ENCODE results near the gene NBPF1.
A peak's percentile ranks its signal among the peaks of the same experiment; 100 is the strongest.
"Not testable (repeated sequence)": the region's sequence is repeated elsewhere in the genome, so short reads cannot be mapped to it uniquely, and the experiment has no call there.

The NBPF1 gene

DNA sequence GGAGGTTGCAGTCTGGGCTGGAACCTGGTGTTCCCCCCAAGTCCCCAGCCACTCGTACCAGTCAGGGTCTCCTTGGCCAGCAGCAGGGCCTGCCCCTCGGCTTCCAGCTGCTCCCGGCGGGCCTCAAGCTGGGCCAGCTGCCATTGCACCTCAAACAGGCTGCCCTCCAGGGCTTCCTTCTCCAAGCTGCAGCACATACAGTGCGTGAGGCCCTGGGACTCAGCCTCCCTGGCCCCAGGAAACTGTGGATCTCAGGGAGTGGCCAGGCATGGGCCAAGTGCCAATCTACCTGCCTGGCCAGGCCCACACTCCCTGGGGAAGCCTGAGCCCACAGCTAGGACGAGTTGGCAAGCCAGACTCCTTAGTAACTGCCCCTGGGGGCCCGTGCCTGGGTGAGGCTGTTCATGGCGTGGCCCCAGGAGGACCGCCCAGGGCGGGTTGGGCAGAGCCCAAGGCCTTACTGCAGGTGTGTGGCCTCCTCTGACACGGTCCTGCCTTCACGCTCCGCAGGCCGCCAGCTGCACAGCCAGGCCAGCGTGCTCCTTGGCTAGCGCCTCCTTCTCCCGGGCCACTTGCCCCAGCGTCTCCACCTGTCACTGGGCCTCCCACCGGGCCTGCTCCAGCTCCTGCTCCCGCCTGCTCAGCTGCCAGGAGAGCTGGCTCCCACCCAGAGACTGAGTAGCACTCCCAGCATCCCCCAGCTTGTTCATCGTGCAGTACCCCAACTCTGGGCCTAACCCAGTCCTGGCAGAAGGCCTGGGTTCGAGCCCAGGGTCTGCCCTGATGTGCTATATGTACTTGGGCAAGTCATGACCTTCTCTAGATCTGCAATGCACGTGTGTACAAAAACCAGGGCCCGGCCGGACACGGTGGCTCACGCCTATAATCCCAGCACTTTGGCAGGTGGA lies 10.7 kb upstream of the NBPF1 start:
- DNase-seq (ENCODE audit: low read depth in 4 of 4, low spot score in 1 of 4): not testable (repeated sequence)

GRCh38 chr1:16623337-16623736 lies 10.0 kb upstream of the NBPF1 start:
- not testable (repeated sequence) for DNase-seq (ENCODE audit: low read depth in 4 of 4, low spot score in 1 of 4)

DNA sequence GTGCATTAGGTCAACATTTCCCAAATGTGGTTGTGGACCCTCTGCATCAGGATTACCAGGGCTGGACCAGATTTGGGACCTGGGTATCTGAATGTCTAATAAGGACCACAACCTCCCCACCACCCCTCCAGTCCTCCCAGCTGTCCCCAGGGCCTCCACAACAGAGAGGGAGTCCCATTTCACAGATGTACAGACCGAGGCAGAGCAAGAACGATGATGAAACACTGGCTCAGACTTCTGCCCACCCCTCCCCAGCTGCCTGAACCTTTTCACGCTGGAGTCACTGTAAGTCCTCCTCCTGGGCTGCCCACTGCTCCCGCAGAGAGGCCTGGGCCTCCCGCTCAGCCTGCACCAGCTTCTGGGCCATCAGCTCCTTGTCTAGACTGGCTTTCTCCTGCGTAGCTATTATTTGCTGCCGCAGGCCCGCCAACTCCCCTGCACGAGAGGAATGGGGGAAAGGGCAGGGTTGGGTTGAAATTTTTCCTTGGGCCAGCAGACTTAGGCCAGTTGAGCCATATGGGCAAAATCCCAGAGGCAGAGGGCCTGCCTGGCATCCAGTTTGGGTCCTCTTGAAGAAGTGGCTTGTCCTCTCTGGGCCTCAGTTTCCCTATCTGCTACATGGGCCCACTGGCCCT lies 8.4 kb upstream of the NBPF1 start:
- DNase-seq (ENCODE audit: low read depth in 4 of 4, low spot score in 1 of 4): not testable (repeated sequence)

GRCh38 chr1:16621300-16621658 lies 7.9 kb upstream of the NBPF1 start:
- no peak for DNase-seq (ENCODE audit: low read depth in 4 of 4, low spot score in 1 of 4)

DNA sequence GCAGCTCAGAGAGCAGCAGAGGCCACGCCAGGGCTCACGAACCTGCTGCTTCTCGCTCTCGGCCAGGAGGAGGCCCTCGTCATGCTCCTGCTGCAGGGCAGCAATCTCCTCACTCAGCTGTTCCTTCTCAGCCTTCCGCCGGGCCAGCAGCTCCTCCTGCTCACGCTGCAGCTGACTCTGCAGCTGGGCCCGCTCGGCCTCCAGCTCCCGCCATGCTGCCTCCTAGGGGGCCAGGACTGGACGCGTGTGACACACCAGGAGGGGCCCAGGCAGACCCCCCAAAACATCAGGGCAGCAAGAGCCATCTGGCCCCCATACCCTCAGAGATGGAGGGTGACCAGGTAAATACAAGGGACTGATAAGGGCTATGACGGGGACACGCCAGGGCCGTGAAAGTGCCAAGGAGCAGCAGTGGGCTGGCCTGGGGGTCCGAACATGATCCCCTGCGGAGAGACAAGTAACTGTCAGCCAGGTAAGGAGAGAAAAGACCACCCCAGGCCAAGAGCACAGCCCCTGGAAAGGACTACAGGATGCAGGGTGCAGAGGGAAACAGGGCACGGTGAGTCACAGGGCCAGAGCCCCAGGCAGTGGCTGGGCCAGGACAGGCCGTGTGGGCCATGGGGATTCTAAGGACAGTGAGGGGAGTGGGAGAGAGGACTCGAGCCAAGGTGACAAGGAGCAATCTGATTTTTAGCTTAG lies 6.6 kb upstream of the NBPF1 start:
- DNase-seq (ENCODE audit: low read depth in 4 of 4, low spot score in 1 of 4): not testable (repeated sequence)

DNA sequence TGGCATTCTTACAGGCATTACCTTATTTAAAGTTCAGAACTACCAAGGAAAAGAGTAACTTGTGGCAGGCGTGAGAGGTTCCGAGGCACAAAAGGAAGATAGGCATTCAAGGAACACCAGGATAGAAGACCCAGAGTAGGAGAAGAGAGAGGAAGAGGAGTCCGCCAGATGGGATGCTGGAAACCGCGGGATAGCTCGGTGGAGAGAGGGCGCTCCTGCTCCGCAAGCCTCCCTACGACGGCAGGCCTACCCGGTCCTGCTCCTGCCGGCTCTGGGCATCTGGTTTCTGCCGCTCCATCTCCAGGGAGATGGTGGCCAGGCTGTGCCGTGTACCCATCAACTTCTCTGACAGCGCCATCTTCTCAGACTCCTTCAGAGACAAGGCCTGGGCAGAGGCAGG lies 5.4 kb upstream of the NBPF1 start:
- DNase-seq (ENCODE audit: low read depth in 4 of 4, low spot score in 1 of 4): no peak

GRCh38 chr1:16617778-16618580 lies 4.6 kb upstream of the NBPF1 start:
- DNase-seq (ENCODE audit: low read depth in 4 of 4, low spot score in 1 of 4): no peak

DNA sequence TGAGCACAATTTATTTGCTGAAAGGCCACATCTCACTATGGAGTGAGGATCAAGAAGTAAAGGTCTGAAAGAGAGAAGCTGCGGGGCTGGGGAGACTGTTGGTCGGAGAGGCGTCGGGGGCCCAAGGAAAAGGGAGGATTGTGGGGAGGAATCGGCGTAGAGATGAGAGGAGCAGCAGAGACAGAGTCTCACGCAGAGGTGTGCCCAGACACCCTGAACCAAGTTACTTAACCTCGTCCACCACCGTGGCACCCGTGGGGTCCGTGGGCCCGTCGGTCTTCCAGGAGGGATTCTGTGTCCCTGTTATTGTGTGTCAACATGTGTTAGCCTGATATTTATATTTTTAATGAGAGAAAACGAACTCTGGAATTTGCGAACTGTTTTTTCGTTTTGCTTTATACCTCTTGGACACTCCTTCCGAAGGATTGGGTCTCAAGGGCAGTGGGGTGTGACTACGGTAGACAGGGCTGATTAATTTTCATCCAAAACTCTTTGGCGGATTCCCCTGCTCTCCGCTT lies 3.8 kb upstream of the NBPF1 start:
- no peak for DNase-seq (ENCODE audit: low read depth in 4 of 4, low spot score in 1 of 4)

DNA sequence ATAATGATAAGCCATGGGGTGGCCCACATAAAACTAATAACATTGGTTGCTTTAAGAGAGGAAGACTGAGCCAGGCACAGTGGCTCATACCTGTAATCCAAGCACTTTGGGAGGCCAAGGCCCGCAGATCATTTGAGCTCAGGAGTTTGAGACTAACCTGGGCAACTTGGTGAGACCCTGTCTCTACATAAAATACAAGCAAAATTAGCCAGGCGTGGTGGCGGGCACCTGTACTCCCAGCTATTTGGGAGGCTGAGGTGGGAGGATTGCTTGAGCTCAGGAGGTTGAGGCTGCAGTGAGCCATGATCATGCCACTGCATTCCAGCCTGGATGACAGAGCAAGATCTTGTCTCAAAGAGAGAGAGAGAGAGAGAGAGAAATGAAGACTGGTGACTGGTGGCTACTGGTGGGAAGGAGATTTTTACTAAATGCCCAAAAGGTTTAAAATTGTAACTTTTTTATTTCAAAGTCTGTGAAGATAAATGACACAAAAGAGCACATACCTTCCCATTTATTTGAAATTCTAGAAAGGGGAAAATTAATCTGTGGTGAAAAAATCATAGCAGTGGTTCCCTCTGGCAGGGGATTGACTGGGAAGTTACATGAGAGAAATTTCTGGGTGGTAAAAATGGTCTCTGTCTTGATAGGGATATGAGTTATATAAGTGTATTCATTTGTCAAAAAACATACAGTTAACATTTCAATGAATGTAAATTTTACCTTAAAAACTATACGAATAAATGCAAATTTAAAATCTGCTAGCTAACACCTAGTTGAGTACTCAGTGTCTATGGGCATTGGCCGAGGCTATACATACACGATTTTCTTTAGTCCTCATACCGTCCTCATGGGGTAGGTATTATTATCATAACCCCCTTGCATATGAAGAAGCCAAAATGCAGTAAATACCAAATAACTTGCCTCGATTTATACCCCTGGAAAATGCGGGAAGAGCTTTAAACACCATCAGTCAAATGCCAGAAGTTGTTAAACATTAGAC lies 2.2 kb upstream of the NBPF1 start:
- DNase-seq (ENCODE audit: low read depth in 4 of 4, low spot score in 1 of 4): no peak

- DNase-seq (ENCODE audit: low read depth in 4 of 4, low spot score in 1 of 4): no peak
Observed at GRCh38 chr1:16614361-16615252, 1.2 kb upstream of the NBPF1 start.

DNA sequence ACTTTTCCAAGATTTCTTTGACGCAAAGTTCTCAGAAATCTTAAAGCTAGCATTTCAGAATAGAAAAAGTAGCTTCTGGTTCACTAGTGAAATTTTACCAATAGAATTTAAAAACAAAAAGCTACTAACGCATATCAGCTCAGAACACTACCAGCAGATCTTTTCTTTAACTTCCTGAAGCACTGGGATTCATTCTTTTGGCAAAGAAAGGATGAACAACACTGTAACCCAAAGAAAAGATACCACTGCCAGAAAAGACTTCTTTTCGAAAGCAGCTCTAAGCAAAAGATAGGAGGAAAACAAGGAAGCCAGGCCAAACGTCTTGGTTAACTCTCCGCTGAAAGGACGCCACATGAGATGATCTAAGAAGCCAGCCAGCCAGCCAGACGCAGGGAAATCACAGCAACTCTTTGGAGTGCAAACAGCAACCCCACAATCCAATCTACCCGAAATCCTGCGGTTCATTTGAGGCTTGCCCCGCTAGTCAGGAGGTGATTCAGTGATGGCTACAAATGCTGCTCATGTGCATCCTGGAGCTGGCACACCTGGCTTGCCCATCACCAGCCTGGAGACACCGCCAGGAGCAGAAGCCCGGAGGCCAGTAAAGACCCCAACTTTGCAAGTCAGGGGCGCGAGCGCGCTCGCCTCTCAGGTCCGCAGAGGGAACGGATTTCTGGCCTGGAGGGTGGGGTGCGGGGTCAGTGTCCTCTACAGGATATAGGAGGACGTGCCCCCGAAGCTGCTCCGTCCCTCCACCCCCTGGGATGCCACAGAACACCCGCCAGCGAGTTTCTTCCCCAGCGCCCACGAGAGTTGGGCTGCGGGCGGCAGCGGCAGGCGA lies 812 bp downstream of the NBPF1 start:
- DNase-seq (ENCODE audit: low read depth in 4 of 4, low spot score in 1 of 4): peak in 1 of 4 experiments; percentile 29

GRCh38 chr1:16611981-16612331 lies 1.4 kb downstream of the NBPF1 start:
- not testable (repeated sequence) for DNase-seq (ENCODE audit: low read depth in 4 of 4, low spot score in 1 of 4)

DNA sequence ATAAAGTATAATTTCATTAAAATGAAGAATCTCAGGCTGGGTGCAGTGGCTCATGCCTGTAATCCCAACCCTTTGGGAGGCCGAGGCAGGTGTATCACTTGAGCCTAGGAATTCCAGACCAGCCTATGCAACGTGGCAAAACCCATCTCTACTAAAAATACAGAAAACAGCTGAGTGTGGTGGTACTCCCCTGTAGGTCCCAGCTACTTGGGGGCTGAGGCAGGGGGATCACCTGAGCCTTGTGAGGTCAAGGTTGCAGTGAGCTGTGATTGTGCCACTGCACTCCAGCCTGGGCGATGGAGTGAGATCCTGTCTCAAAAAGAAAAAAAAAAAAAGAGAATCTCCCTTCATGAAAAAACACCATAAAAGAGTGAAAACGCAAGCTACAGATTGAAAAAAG lies 2.2 kb downstream of the NBPF1 start:
- not testable (repeated sequence) for DNase-seq (ENCODE audit: low read depth in 4 of 4, low spot score in 1 of 4)

DNA sequence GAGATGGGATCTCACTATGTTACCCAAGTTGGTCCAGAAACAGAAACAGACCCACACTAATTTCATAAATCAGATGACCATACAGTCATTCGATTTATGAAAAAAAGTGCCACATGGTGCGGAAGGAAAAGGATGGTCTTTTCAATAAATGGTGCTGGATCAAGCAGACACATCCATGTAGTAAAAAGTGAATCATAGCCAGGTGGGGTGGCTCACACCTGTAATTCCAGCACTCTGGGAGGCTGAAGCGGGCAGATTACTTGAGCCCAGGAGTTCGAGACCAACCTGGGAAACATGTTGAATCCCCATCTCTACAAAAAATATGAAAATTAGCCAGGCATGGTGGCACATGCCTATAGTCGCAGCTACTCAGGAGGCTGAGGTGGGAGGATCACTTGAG lies 2.8 kb downstream of the NBPF1 start:
- not testable (repeated sequence) for DNase-seq (ENCODE audit: low read depth in 4 of 4, low spot score in 1 of 4)

- DNase-seq (ENCODE audit: low read depth in 4 of 4, low spot score in 1 of 4): not testable (repeated sequence)
Observed at GRCh38 chr1:16609761-16610160, 3.6 kb downstream of the NBPF1 start.

DNA sequence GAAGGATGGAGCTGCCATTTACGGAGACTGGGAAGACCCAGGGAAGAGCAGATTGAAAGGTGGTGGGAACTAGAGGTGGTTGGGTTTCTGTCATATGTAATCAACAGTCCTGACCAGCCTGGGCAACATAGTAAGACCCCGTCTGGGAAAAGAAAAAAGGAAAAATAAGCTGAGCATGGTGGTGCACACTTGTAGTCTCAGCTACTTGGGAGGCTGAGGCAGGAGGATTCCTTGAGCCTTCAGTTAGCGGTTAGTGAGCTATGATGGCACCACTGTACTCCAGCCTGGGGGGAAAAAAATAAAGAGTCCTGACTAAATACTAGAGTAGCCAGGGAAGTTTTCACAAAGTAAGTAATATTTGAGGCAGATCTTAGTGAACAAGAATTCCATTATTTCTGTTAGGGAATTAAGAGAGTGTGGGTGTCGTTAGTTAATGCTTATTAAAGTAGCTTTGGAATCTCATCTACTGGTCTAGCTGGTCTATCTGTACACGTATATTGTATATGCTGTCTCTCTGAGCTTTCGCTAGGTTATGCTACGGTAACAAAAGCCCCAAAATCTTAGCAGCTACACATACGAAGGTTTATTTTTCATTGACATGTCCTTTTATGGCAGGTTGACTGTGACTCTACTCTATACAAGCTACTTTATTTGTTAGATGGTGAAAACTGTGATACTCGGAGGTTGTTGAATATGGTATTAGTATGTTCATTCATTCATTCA lies 4.4 kb downstream of the NBPF1 start:
- DNase-seq (ENCODE audit: low read depth in 4 of 4, low spot score in 1 of 4): no peak
